ENCODE results near the gene MAP1A.

DNA sequence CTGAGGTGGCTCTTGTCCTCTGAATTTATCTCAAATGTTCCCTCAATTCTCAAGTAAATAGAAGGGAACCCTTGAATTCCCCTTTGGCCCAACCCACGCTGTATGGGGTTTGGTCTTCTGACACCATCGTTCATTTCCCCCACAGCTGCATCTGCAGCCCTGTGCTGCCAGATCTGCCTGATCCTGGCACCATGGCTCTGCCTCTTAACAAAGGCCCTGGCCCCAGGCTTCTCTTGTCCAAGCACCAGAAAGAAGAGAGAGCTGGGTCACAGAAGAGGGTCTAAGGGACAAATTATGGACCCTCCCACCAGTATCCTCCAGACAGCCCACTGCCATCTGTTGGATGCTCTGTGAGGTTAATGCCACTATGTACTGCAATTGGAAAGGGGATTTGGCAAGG is 1.8 kb downstream of the MAP1A start:
- no peak for TF ChIP-seq CTCF (IDR thresholded peaks at IDR 0.05; ENCODE audit: low read depth, low read length)
- TF ChIP-seq EZH2phosphoT487 (IDR thresholded peaks at IDR 0.05; ENCODE audit: low read depth), result no peak
